ENCODE results near the gene SPATA2.

DNA sequence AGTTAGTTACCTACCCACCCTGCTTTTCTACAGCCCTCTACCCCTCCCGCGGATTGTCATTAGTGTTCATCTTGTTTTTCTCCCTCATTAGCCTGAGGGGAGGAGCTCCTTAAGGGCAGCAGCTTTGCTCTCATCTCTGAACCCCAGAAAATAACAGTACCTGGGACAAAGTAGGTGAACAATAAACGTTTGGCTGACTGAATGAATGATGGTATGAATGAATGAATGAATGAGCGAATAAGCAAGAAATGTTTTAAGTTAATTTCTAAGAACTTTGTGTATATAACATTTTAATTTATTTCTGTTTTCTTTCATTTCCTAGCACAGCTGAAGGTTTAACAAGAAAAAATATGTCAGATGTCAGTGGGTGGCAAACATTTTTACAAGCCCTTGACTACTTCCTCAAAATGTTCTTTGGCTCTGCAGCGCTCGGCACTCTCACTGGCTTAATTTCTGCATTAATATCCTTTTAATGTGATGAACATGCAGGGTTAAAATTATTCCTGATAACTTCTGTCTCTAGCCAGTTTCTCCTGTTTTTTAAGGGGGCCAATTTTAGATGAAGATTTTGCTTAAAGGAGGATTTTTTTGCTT is 52.6 kb downstream of the SPATA2 start:
- no peak for TF ChIP-seq POLR2AphosphoS5 (IDR thresholded peaks at IDR 0.05; ENCODE audit: low read depth, low read length)
- TF ChIP-seq, protein P1, sequence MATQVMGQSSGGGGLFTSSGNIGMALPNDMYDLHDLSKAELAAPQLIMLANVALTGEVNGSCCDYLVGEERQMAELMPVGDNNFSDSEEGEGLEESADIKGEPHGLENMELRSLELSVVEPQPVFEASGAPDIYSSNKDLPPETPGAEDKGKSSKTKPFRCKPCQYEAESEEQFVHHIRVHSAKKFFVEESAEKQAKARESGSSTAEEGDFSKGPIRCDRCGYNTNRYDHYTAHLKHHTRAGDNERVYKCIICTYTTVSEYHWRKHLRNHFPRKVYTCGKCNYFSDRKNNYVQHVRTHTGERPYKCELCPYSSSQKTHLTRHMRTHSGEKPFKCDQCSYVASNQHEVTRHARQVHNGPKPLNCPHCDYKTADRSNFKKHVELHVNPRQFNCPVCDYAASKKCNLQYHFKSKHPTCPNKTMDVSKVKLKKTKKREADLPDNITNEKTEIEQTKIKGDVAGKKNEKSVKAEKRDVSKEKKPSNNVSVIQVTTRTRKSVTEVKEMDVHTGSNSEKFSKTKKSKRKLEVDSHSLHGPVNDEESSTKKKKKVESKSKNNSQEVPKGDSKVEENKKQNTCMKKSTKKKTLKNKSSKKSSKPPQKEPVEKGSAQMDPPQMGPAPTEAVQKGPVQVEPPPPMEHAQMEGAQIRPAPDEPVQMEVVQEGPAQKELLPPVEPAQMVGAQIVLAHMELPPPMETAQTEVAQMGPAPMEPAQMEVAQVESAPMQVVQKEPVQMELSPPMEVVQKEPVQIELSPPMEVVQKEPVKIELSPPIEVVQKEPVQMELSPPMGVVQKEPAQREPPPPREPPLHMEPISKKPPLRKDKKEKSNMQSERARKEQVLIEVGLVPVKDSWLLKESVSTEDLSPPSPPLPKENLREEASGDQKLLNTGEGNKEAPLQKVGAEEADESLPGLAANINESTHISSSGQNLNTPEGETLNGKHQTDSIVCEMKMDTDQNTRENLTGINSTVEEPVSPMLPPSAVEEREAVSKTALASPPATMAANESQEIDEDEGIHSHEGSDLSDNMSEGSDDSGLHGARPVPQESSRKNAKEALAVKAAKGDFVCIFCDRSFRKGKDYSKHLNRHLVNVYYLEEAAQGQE (IDR thresholded peaks at IDR 0.05; ENCODE audit: insufficient read depth in 1 of 2, low read depth in 2 of 2, low read length in 2 of 2): no peak
- no peak for TF ChIP-seq TAF1 (IDR thresholded peaks at IDR 0.05; ENCODE audit: borderline replicate concordance, insufficient read depth, low read length)
- no peak for TF ChIP-seq SIN3A (IDR thresholded peaks at IDR 0.05; ENCODE audit: borderline replicate concordance, insufficient read depth, low read length)
